GM03348 (cell line): ENCODE data around the gene PAM16.
"Not testable (repeated sequence)": the region's sequence is repeated elsewhere in the genome, so short reads cannot be mapped to it uniquely, and the experiment has no call there.

Source experiments
- DNase-seq: peaks from one replicate; pipeline ENCODE4 v3.0.0; 2012; ENCODE audit warnings: low spot score

PAM16 gene

GRCh38 chr16:4352843-4353242 is 1.7 kb upstream of the PAM16 start:
- no peak for DNase-seq

GRCh38 chr16:4351880-4352279 is 759 bp upstream of the PAM16 start:
- DNase-seq: no peak

- no peak for DNase-seq
Measured at GRCh38 chr16:4350365-4350786, 745 bp downstream of the PAM16 start.

GRCh38 chr16:4349332-4349731 is 1.8 kb downstream of the PAM16 start:
- DNase-seq: no peak

- DNase-seq: no peak
Measured at GRCh38 chr16:4347765-4348509, 3.2 kb downstream of the PAM16 start.

GRCh38 chr16:4347010-4347409 is 4.1 kb downstream of the PAM16 start:
- no peak for DNase-seq

- no peak for DNase-seq
Measured at GRCh38 chr16:4345836-4346781, 5.0 kb downstream of the PAM16 start.

- DNase-seq: no peak
Measured at GRCh38 chr16:4344983-4345835, 5.9 kb downstream of the PAM16 start.

- not testable (repeated sequence) for DNase-seq
Measured at GRCh38 chr16:4344300-4344982, 6.7 kb downstream of the PAM16 start.

GRCh38 chr16:4342866-4343744 is 8.0 kb downstream of the PAM16 start:
- no peak for DNase-seq

- no peak for DNase-seq
Measured at GRCh38 chr16:4341250-4341649, 9.9 kb downstream of the PAM16 start.

- no peak for DNase-seq
Measured at GRCh38 chr16:4340443-4340842, 10.7 kb downstream of the PAM16 start.

GRCh38 chr16:4339909-4340308 is 11.2 kb downstream of the PAM16 start:
- DNase-seq: no peak

GRCh38 chr16:4339455-4339854 is 11.7 kb downstream of the PAM16 start:
- DNase-seq: no peak

GRCh38 chr16:4338712-4339299 is 12.3 kb downstream of the PAM16 start:
- no peak for DNase-seq

GRCh38 chr16:4338125-4338582 is 13.0 kb downstream of the PAM16 start:
- no peak for DNase-seq

- DNase-seq: no peak
Measured at GRCh38 chr16:4337540-4338088, 13.5 kb downstream of the PAM16 start.

GRCh38 chr16:4336701-4337539 is 14.2 kb downstream of the PAM16 start:
- DNase-seq: no peak
